DOHH2 (cell line): ENCODE results near the gene TMEM271.

ENCODE experiments used
- EZH2phosphoT487 ChIP-seq: fragments of 200-600 bp; sonication (generic); IDR thresholded peaks from 2 replicates; pipeline ENCODE4 v1.6.1; 2017; ENCODE audit warnings: borderline replicate concordance, mild to moderate bottlenecking, antibody characterized with exemption, low read length, moderate library complexity, mixed read lengths
- TF ChIP-seq, protein P1 (sequence below): fragments of 200-600 bp; sonication (generic); IDR thresholded peaks from one replicate; pipeline ENCODE4 v1.5.1; 2014; ENCODE audit warnings: antibody characterized with exemption, mild to moderate bottlenecking, low read depth, low read length; ENCODE audit not compliant: poor library complexity, severe bottlenecking

DNA sequence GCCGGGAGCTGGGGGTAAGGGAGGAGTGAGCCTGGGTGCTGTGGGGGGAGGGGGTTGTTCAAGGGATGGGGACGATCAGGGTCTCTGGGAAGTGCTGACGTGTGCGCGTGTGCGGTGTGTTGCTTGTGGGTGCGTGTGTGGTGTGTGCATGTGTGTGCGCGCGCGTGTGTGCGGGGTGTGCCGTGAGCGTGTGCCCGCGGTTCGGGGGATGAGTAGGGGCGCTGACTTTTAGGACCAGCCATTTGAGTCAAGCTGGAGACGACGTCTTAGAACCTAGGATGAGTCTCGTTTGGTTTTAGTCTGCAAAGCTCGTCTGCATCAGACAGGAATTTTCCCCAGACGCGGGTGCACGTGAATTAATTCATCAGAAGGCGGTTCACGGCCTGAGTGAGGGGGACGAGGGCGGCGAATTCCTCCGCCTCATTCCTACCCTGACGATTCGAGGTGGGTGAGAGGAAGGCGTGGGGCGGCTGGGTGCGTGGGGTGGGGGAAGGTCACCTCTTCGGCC lies 950 bp upstream of the TMEM271 start:
- TF ChIP-seq, protein P1, sequence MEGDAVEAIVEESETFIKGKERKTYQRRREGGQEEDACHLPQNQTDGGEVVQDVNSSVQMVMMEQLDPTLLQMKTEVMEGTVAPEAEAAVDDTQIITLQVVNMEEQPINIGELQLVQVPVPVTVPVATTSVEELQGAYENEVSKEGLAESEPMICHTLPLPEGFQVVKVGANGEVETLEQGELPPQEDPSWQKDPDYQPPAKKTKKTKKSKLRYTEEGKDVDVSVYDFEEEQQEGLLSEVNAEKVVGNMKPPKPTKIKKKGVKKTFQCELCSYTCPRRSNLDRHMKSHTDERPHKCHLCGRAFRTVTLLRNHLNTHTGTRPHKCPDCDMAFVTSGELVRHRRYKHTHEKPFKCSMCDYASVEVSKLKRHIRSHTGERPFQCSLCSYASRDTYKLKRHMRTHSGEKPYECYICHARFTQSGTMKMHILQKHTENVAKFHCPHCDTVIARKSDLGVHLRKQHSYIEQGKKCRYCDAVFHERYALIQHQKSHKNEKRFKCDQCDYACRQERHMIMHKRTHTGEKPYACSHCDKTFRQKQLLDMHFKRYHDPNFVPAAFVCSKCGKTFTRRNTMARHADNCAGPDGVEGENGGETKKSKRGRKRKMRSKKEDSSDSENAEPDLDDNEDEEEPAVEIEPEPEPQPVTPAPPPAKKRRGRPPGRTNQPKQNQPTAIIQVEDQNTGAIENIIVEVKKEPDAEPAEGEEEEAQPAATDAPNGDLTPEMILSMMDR = no peak
- TF ChIP-seq EZH2phosphoT487 = no peak
